HG02798 (cell line): ENCODE data around the gene MDGA2.

Experiments used
- ATAC-seq: cut with Tn5 transposase; IDR thresholded peaks from one replicate; pipeline ENCODE4 v1.9.1; 2021; ENCODE audit warnings: mild to moderate bottlenecking; ENCODE audit not compliant: unreplicated experiment, poor library complexity

The MDGA2 gene

GRCh38 chr14:47675466-47676314, at the start of gene MDGA2:
MDGA2 (minus strand) TSS chr14:47675605.
- no peak for ATAC-seq

- no peak for ATAC-seq
Measured at GRCh38 chr14:47722929-47723693, 47.7 kb upstream of the MDGA2 start.

- ATAC-seq, result no peak
Measured at GRCh38 chr14:47720281-47720680, 44.9 kb upstream of the MDGA2 start.

- ATAC-seq, result no peak
Measured at GRCh38 chr14:47715330-47715729, 39.9 kb upstream of the MDGA2 start.

- no peak for ATAC-seq
Measured at GRCh38 chr14:47710581-47710980, 35.2 kb upstream of the MDGA2 start.

GRCh38 chr14:47705683-47706082, 30.3 kb upstream of the MDGA2 start:
- ATAC-seq, result no peak

GRCh38 chr14:47691829-47692228, 16.4 kb upstream of the MDGA2 start:
- ATAC-seq, result no peak

GRCh38 chr14:47678993-47679392, 3.6 kb upstream of the MDGA2 start:
- no peak for ATAC-seq

- ATAC-seq, result no peak
Measured at GRCh38 chr14:47678157-47678556, 2.8 kb upstream of the MDGA2 start.

- ATAC-seq, result no peak
Measured at GRCh38 chr14:47676315-47676617, 861 bp upstream of the MDGA2 start.

GRCh38 chr14:47674543-47675465, 601 bp downstream of the MDGA2 start:
- ATAC-seq, result no peak

- no peak for ATAC-seq
Measured at GRCh38 chr14:47674148-47674542, 1.3 kb downstream of the MDGA2 start.

GRCh38 chr14:47665337-47666134, 9.9 kb downstream of the MDGA2 start:
- no peak for ATAC-seq

- ATAC-seq, result no peak
Measured at GRCh38 chr14:47662466-47662865, 12.9 kb downstream of the MDGA2 start.

- no peak for ATAC-seq
Measured at GRCh38 chr14:47660158-47660557, 15.2 kb downstream of the MDGA2 start.

GRCh38 chr14:47658041-47658440, 17.4 kb downstream of the MDGA2 start:
- ATAC-seq, result no peak

GRCh38 chr14:47657143-47657542, 18.3 kb downstream of the MDGA2 start:
- no peak for ATAC-seq

- ATAC-seq, result no peak
Measured at GRCh38 chr14:47651337-47651736, 24.1 kb downstream of the MDGA2 start.

GRCh38 chr14:47637753-47638152, 37.7 kb downstream of the MDGA2 start:
- ATAC-seq, result no peak
